Upper lobe of right lung (tissue), 1 donor: ENCODE results near the gene SGTA. TPM values are rescaled to one million over a fixed set of nuclear protein-coding genes. Genes with fewer than 3 reads are reported as not detected.

Experiments
- ATAC-seq: fragments of 200-7000 bp; cut with Tn5 transposase; one replicate; pipeline ENCODE4 v1.9.1; 2020; ENCODE audit warnings: mild to moderate bottlenecking, moderate library complexity
- DNase-seq: peaks from one replicate; pipeline ENCODE4 v3.0.0-alpha.2; 2020
- H3K27ac ChIP-seq: fragments of 200-600 bp; one replicate; pipeline ENCODE4 v1.8.0; 2022
- H3K27me3 ChIP-seq: fragments of 200-600 bp; one replicate; pipeline ENCODE4 v1.8.0; 2022; ENCODE audit warnings: mild to moderate bottlenecking
- H3K36me3 ChIP-seq: fragments of 200-600 bp; one replicate; pipeline ENCODE4 v1.8.0; 2022
- H3K4me1 ChIP-seq: fragments of 200-600 bp; one replicate; pipeline ENCODE4 v1.8.0; 2022
- H3K4me3 ChIP-seq: fragments of 200-600 bp; one replicate; pipeline ENCODE4 v1.8.0; 2022; ENCODE audit warnings: mild to moderate bottlenecking
- H3K9me3 ChIP-seq: fragments of 200-600 bp; one replicate; pipeline ENCODE4 v1.8.0; 2022
- intact Hi-C: fragments of 100-400 bp; cut with DNase I; formaldehyde crosslinking; loops from one replicate; pipeline ENCODE4 v1.11.0; 2022
- total RNA-seq: library from RNA; stranded (reverse); fragmentation: NEBNext Ultra II Directional; extraction: Animal tissue kit (Norgen Biotek cat#: 25700); gene quantifications from one replicate; pipeline ENCODE4 v1.2.1, GENCODE V29; 2021
- TF ChIP-seq, protein P1 (sequence below): fragments of 200-600 bp; IDR thresholded peaks from one replicate; pipeline ENCODE4 v1.8.0; 2022; ENCODE audit warnings: antibody characterized with exemption
- donor health status: DM: no; HTN: yes; CAD: no; lungs with severe emphysema.

SGTA gene
- total RNA-seq, 1 donor from 2014 or later: 44.9 TPM

GRCh38 chr19:2717638-2718541 lies 65.2 kb downstream of the SGTA start:
- Histone ChIP-seq H3K27me3 (peaks cover 28% of the 10 kb centered on the region), H3K36me3 (no peaks in the 10 kb centered on the region), H3K4me3 (no peak overlapping the region), H3K9me3 (peaks cover 3% of the 10 kb centered on the region), H3K27ac (no peak overlapping the region), H3K4me1 (peaks cover 9% of the 10 kb centered on the region)
- TF ChIP-seq, protein P1, sequence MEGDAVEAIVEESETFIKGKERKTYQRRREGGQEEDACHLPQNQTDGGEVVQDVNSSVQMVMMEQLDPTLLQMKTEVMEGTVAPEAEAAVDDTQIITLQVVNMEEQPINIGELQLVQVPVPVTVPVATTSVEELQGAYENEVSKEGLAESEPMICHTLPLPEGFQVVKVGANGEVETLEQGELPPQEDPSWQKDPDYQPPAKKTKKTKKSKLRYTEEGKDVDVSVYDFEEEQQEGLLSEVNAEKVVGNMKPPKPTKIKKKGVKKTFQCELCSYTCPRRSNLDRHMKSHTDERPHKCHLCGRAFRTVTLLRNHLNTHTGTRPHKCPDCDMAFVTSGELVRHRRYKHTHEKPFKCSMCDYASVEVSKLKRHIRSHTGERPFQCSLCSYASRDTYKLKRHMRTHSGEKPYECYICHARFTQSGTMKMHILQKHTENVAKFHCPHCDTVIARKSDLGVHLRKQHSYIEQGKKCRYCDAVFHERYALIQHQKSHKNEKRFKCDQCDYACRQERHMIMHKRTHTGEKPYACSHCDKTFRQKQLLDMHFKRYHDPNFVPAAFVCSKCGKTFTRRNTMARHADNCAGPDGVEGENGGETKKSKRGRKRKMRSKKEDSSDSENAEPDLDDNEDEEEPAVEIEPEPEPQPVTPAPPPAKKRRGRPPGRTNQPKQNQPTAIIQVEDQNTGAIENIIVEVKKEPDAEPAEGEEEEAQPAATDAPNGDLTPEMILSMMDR: no peak
- intact Hi-C loops: no loop called here
- ATAC-seq: no peak
- DNase-seq: no peak

DNA sequence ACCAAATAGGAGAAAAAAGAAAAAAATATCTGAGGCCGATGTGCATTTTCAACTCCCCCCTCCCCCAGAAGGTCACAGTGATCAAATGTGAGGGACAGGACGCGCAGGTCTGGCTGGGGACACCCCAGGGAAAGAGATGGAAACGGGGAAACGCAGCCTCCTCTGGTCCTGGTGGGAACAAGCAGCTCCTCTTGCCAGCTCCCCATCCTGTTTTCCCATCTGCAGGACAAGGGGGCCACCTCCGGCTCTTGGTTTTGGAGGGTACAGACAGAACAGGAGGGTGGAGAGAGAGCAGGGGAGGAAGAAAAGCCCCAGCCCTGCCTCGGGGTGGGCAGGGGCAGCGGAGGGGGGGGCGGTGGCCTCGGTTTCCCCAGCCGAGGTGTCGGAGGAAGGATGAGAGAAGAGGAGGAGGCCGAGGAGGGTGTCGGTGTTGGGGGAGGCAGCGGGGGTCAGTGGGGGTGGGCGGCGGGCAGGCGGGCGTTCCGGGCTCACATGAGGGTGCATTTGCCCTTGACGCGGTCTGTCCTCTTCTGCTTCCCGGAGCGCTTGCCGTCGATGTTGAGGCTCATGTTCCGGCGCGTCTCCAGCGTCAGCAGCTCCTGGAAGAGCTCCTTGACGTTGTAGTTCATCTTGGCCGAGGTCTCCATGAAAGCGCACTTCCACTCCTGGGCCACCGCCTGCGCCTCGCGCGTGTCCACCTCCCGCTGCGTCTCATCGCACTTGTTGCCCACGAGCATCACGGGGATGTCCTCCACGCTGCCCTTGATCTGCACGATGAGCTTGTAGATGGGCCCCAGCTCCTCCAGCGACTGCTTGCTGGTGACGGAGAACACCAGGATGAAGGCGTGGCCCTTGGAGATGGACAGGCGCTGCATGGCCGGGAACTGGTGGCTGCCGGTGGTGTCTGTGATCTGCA lies 66.1 kb downstream of the SGTA start:
- Histone ChIP-seq H3K4me1 (peaks cover 9% of the 10 kb centered on the region), H3K4me3 (no peak overlapping the region), H3K27ac (no peak overlapping the region), H3K36me3 (no peaks in the 10 kb centered on the region), H3K27me3 (peaks cover 19% of the 10 kb centered on the region), H3K9me3 (peaks cover 3% of the 10 kb centered on the region)
- no peak for DNase-seq
- no peak for ATAC-seq
- intact Hi-C loops: no loop called here
- TF ChIP-seq, protein P1: no peak

GRCh38 chr19:2716275-2716650 lies 66.8 kb downstream of the SGTA start:
- Histone ChIP-seq H3K9me3 (peaks cover 3% of the 10 kb centered on the region), H3K36me3 (no peaks in the 10 kb centered on the region), H3K4me1 (peaks cover 9% of the 10 kb centered on the region), H3K27me3 (peaks cover 13% of the 10 kb centered on the region), H3K4me3 (no peak overlapping the region), H3K27ac (no peak overlapping the region)
- no peak for DNase-seq
- no peak for ATAC-seq
- TF ChIP-seq, protein P1: no peak
- intact Hi-C loops: no loop called here

DNA sequence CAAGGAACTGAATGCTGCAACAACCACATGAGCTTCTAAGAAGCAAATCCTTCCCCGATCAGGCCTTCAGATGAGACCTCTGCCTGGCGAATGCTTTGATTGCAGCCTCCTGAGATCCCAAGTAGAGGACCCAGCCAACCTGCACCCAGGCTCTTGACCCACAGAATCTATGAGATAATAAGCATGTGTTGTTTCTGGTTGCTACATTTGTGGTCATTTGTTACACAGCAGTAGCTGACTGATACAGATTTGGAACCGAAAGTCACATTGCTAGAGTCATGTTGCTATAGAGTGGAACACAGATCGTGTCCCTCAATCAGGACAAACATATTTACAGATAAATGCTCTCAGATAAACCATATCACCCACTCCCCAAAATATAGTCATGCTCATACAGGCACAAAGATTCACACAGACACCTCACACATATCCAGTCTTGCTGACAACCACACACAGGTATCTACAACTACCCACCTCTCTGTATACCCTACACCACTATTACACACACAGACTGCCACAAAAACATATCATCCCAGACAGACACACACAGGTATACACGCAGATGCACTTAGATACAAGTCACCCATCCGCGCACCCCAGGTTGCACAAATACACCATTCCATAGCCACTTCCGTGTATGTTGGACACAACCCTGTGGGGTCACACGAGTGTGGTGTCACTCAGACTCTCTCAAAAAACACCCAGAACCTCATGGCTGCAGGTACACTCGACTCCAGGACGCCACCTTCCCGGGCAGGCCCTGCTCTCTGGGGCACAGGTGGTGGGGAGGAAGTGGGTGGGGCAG lies 67.4 kb downstream of the SGTA start:
- ATAC-seq (no peak), DNase-seq (no peak)
- intact Hi-C loops: no loop called here
- Histone ChIP-seq H3K9me3 (peaks cover 3% of the 10 kb centered on the region), H3K4me3 (no peak overlapping the region), H3K27ac (no peak overlapping the region), H3K27me3 (peaks cover 11% of the 10 kb centered on the region), H3K36me3 (no peaks in the 10 kb centered on the region), H3K4me1 (peaks cover 8% of the 10 kb centered on the region)
- TF ChIP-seq, protein P1: no peak
